Vagina (tissue), 2 donors: ENCODE results near the gene ITPR1. TPM values are rescaled to one million over a fixed set of nuclear protein-coding genes. Genes with fewer than 3 reads are reported as not detected.

Source experiments
- DNase-seq, 2 donors: peaks; one replicate each; pipeline ENCODE4 v3.0.0-alpha.2; 2017; ENCODE audit errors: extremely low spot score in 2 of 2
- H3K27ac ChIP-seq: fragments of 200-600 bp; sonication (generic); one replicate; pipeline ENCODE4 v1.5.1; 2019
- H3K27me3 ChIP-seq: fragments of 200-600 bp; sonication (generic); one replicate; pipeline ENCODE4 v1.5.1; 2019
- H3K36me3 ChIP-seq, 2 donors: fragments of 200-600 bp; sonication (generic); one replicate each; pipeline ENCODE4 v1.5.1; 2017 to 2019
- H3K4me1 ChIP-seq: fragments of 200-600 bp; sonication (generic); one replicate; pipeline ENCODE4 v1.5.1; 2019
- H3K4me3 ChIP-seq, 2 donors: fragments of 200-600 bp; sonication (generic); 1 replicate in 1 of 2; 2 replicates in 1 of 2; pipeline ENCODE4 v1.5.1; 2016 to 2019
- H3K9me3 ChIP-seq: fragments of 200-600 bp; sonication (generic); one replicate; pipeline ENCODE4 v1.5.1; 2019
- CTCF ChIP-seq, 3 experiments: fragments of 450-650 bp in 2 of 3; fragments of 200-600 bp in 1 of 3; sonication (generic) in 1 of 3; IDR thresholded peaks; one replicate each; pipeline ENCODE4 v1.5.1; 2017 to 2019; ENCODE audit warnings: antibody characterized with exemption in 3 of 3, mild to moderate bottlenecking in 2 of 3, moderate library complexity in 2 of 3
- POLR2A ChIP-seq, 2 donors: fragments of 450-650 bp; IDR thresholded peaks; one replicate each; pipeline ENCODE4 v1.6.1; 2017; ENCODE audit warnings: antibody characterized with exemption in 2 of 2, mild to moderate bottlenecking in 2 of 2, moderate library complexity in 2 of 2
- POLR2AphosphoS5 ChIP-seq, 2 donors: sonication (generic); formaldehyde crosslinking; IDR thresholded peaks; one replicate each; pipeline ENCODE4 v1.9.0; 2017; ENCODE audit warnings: antibody characterized with exemption in 2 of 2, mild to moderate bottlenecking in 2 of 2, low read depth in 1 of 2; ENCODE audit not compliant: insufficient read depth in 1 of 2
- intact Hi-C: fragments of 100-400 bp; cut with DNase I; formaldehyde crosslinking; loops from one replicate; pipeline ENCODE4 v1.15.1; 2023
- total RNA-seq: library from RNA; depleted of rRNA; stranded (reverse); fragments of >200 nt; gene quantifications from one replicate; pipeline ENCODE4 v1.2.3, GENCODE V29; 2016

ITPR1 gene
- total RNA-seq, 1 donor from 2014 or later, result 108 TPM

GRCh38 chr3:4818986-4819693 is 326.0 kb downstream of the ITPR1 start:
- intact Hi-C loops, result no loop called here
- H3K27me3 ChIP-seq, result no peaks in the 10 kb centered on the region
- H3K27ac ChIP-seq, result no peak overlapping the region
- no peak for DNase-seq
- H3K9me3 ChIP-seq, result no peaks in the 10 kb centered on the region
- peaks cover 0 to 37% of the 10 kb centered on the region in 2 donors for H3K36me3 ChIP-seq
- H3K4me1 ChIP-seq, result peaks cover 2% of the 10 kb centered on the region
- no peak overlapping the region for H3K4me3 ChIP-seq
- TF ChIP-seq POLR2A (IDR thresholded peaks at IDR 0.05) (no peak), POLR2AphosphoS5 (IDR thresholded peaks at IDR 0.05; ENCODE audit: insufficient read depth in 1 of 2, low read depth in 1 of 2) (no peak), CTCF (IDR thresholded peaks at IDR 0.05) (no peak)

GRCh38 chr3:4819746-4820145 is 326.6 kb downstream of the ITPR1 start:
- Histone ChIP-seq H3K9me3 (no peaks in the 10 kb centered on the region), H3K27ac (no peak overlapping the region), H3K4me3 (no peak overlapping the region), H3K4me1 (peaks cover 8% of the 10 kb centered on the region), H3K27me3 (no peaks in the 10 kb centered on the region), H3K36me3 (peaks cover 0 to 33% of the 10 kb centered on the region in 2 donors)
- intact Hi-C loops, result no loop called here
- TF ChIP-seq POLR2AphosphoS5 (IDR thresholded peaks at IDR 0.05; ENCODE audit: insufficient read depth in 1 of 2, low read depth in 1 of 2), result no peak
- DNase-seq, result no peak

GRCh38 chr3:4820296-4821121 is 327.4 kb downstream of the ITPR1 start:
- no peak overlapping the region for H3K27ac ChIP-seq
- H3K9me3 ChIP-seq, result no peaks in the 10 kb centered on the region
- H3K4me1 ChIP-seq, result peaks cover 16% of the 10 kb centered on the region
- H3K27me3 ChIP-seq, result no peaks in the 10 kb centered on the region
- intact Hi-C loops, result no loop called here
- DNase-seq, result no peak
- TF ChIP-seq POLR2AphosphoS5 (IDR thresholded peaks at IDR 0.05; ENCODE audit: insufficient read depth in 1 of 2, low read depth in 1 of 2) (no peak), CTCF (IDR thresholded peaks at IDR 0.05) (no peak), POLR2A (IDR thresholded peaks at IDR 0.05) (no peak)
- H3K36me3 ChIP-seq, result peaks cover 0 to 28% of the 10 kb centered on the region in 2 donors
- no peak overlapping the region for H3K4me3 ChIP-seq

- Histone ChIP-seq H3K27me3 (no peaks in the 10 kb centered on the region), H3K4me3 (no peak overlapping the region), H3K36me3 (peaks cover 0 to 25% of the 10 kb centered on the region in 2 donors), H3K27ac (no peak overlapping the region), H3K4me1 (peaks cover 24% of the 10 kb centered on the region), H3K9me3 (no peaks in the 10 kb centered on the region)
- TF ChIP-seq POLR2AphosphoS5 (IDR thresholded peaks at IDR 0.05; ENCODE audit: insufficient read depth in 1 of 2, low read depth in 1 of 2) (no peak), POLR2A (IDR thresholded peaks at IDR 0.05) (no peak), CTCF (IDR thresholded peaks at IDR 0.05) (no peak)
- intact Hi-C loops, result no loop called here
- no peak for DNase-seq
Measured at GRCh38 chr3:4821338-4821737, 328.2 kb downstream of the ITPR1 start.

- H3K4me3 ChIP-seq, result no peak overlapping the region
- H3K4me1 ChIP-seq, result peaks cover 30% of the 10 kb centered on the region
- peaks cover 0 to 20% of the 10 kb centered on the region in 2 donors for H3K36me3 ChIP-seq
- no peak for DNase-seq
- no peaks in the 10 kb centered on the region for H3K9me3 ChIP-seq
- intact Hi-C loops, result no loop called here
- TF ChIP-seq POLR2AphosphoS5 (IDR thresholded peaks at IDR 0.05; ENCODE audit: insufficient read depth in 1 of 2, low read depth in 1 of 2) (peak in 1 of 2 donors; percentile 50), POLR2A (IDR thresholded peaks at IDR 0.05) (no peak), CTCF (IDR thresholded peaks at IDR 0.05) (no peak)
- no peaks in the 10 kb centered on the region for H3K27me3 ChIP-seq
- no peak overlapping the region for H3K27ac ChIP-seq
Measured at GRCh38 chr3:4821975-4822374, 328.8 kb downstream of the ITPR1 start.
